HepG2 (cell line): ENCODE results near the gene MSL3B.

ENCODE experiments used
- ARID5B ChIP-seq: IDR thresholded peaks from 2 replicates; pipeline ENCODE4 v1.4.0; 2020; ENCODE audit warnings: mild to moderate bottlenecking, missing genetic modification reagents
- BORCS8-MEF2B ChIP-seq: sonication (generic); formaldehyde crosslinking; IDR thresholded peaks from 2 replicates; pipeline ENCODE4 v1.8.0; 2022; ENCODE audit warnings: mild to moderate bottlenecking, missing genetic modification reagents
- E2F2 ChIP-seq: sonication (generic); formaldehyde crosslinking; IDR thresholded peaks from 2 replicates; pipeline ENCODE4 v1.4.0; 2020; ENCODE audit warnings: missing genetic modification reagents, borderline replicate concordance
- FOXA3 ChIP-seq: IDR thresholded peaks from 2 replicates; pipeline ENCODE4 v1.6.1; 2016; ENCODE audit warnings: missing genetic modification reagents, missing compliant biosample characterization
- FOXK1 ChIP-seq: sonication (generic); formaldehyde crosslinking; IDR thresholded peaks from 2 replicates; pipeline ENCODE4 v1.4.0; 2020; ENCODE audit warnings: low read depth, missing genetic modification reagents, borderline replicate concordance
- KDM5A ChIP-seq: fragments of 200-600 bp; sonication (generic); IDR thresholded peaks from 2 replicates; pipeline ENCODE4 v1.7.0; 2018; ENCODE audit warnings: antibody characterized with exemption, mild to moderate bottlenecking, low read length, borderline replicate concordance
- MEIS2 ChIP-seq: sonication (generic); formaldehyde crosslinking; IDR thresholded peaks from 2 replicates; pipeline ENCODE4 v1.9.0; 2021; ENCODE audit warnings: mild to moderate bottlenecking, missing genetic modification reagents
- MIER2 ChIP-seq: IDR thresholded peaks from 2 replicates; pipeline ENCODE4 v1.6.1; 2016; ENCODE audit warnings: missing biosample characterization, missing genetic modification reagents
- THAP8 ChIP-seq: sonication (generic); formaldehyde crosslinking; IDR thresholded peaks from 2 replicates; pipeline ENCODE4 v1.5.1; 2020; ENCODE audit warnings: missing genetic modification reagents, mild to moderate bottlenecking, borderline replicate concordance
- ZBTB7B ChIP-seq: sonication (generic); formaldehyde crosslinking; IDR thresholded peaks from 2 replicates; pipeline ENCODE4 v1.4.0; 2020; ENCODE audit warnings: missing genetic modification reagents
- ZNF207 ChIP-seq: fragments of 450-650 bp; IDR thresholded peaks from 2 replicates; pipeline ENCODE4 v1.6.1; 2016; ENCODE audit warnings: antibody characterized with exemption, borderline replicate concordance
- ZNF30 ChIP-seq: sonication (generic); formaldehyde crosslinking; IDR thresholded peaks from 2 replicates; pipeline ENCODE4 v1.5.0; 2020; ENCODE audit warnings: mild to moderate bottlenecking, missing genetic modification reagents
- ZNF318 ChIP-seq: sonication (generic); formaldehyde crosslinking; IDR thresholded peaks from 2 replicates; pipeline ENCODE4 v1.4.0; 2020; ENCODE audit warnings: mild to moderate bottlenecking, missing genetic modification reagents
- ZNF460 ChIP-seq: sonication (generic); formaldehyde crosslinking; IDR thresholded peaks from 2 replicates; pipeline ENCODE4 v1.5.1; 2020; ENCODE audit warnings: missing genetic modification reagents, mild to moderate bottlenecking, borderline replicate concordance
- ZNF703 ChIP-seq: sonication (generic); formaldehyde crosslinking; IDR thresholded peaks from 2 replicates; pipeline ENCODE4 v1.5.1; 2020; ENCODE audit warnings: missing genetic modification reagents, mild to moderate bottlenecking, moderate library complexity, borderline replicate concordance

The MSL3B gene

GRCh38 chr2:233854241-233854981, 13.8 kb downstream of the MSL3B start, which contains the start of gene HJURP (continued):
- no peak for TF ChIP-seq ZBTB7B (CRISPR knock-in tag)
- TF ChIP-seq MIER2 (CRISPR knock-in tag) = no peak
- peak; percentile 88; the same call in 1 of the 2 replicates for TF ChIP-seq E2F2 (CRISPR knock-in tag)
- no peak for TF ChIP-seq ZNF318 (CRISPR knock-in tag)
- TF ChIP-seq ZNF207 = no peak
- TF ChIP-seq ZNF703 (CRISPR knock-in tag) = no peak
- no peak for TF ChIP-seq FOXA3
- peak; percentile 51; the same call in 1 of the 2 replicates for TF ChIP-seq ZNF30
- TF ChIP-seq BORCS8-MEF2B (CRISPR knock-in tag) = peak; percentile 100
- TF ChIP-seq ZNF460 (CRISPR knock-in tag) = no peak
- peak; percentile 67 for TF ChIP-seq ARID5B (CRISPR knock-in tag)
- peak; percentile 85 for TF ChIP-seq MEIS2 (CRISPR knock-in tag)
- no peak; the same call in 1 of the 2 replicates for TF ChIP-seq THAP8 (CRISPR knock-in tag)
- TF ChIP-seq KDM5A = peak; percentile 87
- TF ChIP-seq FOXK1 (CRISPR knock-in tag) = peak; percentile 81
